Duodenal mucosa (tissue), 2 donors: Measurements from ENCODE around the gene RAB18.

ENCODE experiments used
- H3K27ac ChIP-seq: one replicate; pipeline ENCODE4 v1.7.0; 2013; ENCODE audit warnings: low read depth, low read length
- H3K27me3 ChIP-seq, 2 donors: one replicate each; pipeline ENCODE4 v1.7.0; 2013; ENCODE audit warnings: low read length in 2 of 2, control low read depth in 1 of 2; ENCODE audit not compliant: insufficient read depth in 2 of 2, control insufficient read depth in 1 of 2
- H3K36me3 ChIP-seq, 2 donors: one replicate each; pipeline ENCODE4 v1.7.0; 2013; ENCODE audit warnings: low read length in 2 of 2, control low read depth in 1 of 2; ENCODE audit not compliant: insufficient read depth in 2 of 2, control insufficient read depth in 1 of 2
- H3K4me1 ChIP-seq, 2 donors: one replicate each; pipeline ENCODE4 v1.7.0; 2013; ENCODE audit warnings: low read length in 2 of 2, control low read depth in 1 of 2; ENCODE audit not compliant: insufficient read depth in 2 of 2, control insufficient read depth in 1 of 2
- H3K4me3 ChIP-seq, 2 donors: one replicate each; pipeline ENCODE4 v1.7.0; 2013; ENCODE audit warnings: low read length in 2 of 2, low read depth in 1 of 2
- H3K9ac ChIP-seq, 2 donors: one replicate each; pipeline ENCODE4 v1.7.0; 2013; ENCODE audit warnings: low read length in 2 of 2, low read depth in 1 of 2
- H3K9me3 ChIP-seq, 2 donors: one replicate each; pipeline ENCODE4 v1.7.0; 2013; ENCODE audit warnings: low read length in 2 of 2, control low read depth in 1 of 2; ENCODE audit not compliant: control insufficient read depth in 1 of 2

Gene RAB18

GRCh38 chr10:27479016-27479415 is 25.1 kb upstream of the RAB18 start:
- Histone ChIP-seq H3K9me3 (no peaks in the 10 kb centered on the region), H3K36me3 (no peaks in the 10 kb centered on the region), H3K4me1 (no peaks in the 10 kb centered on the region), H3K9ac (no peak overlapping the region), H3K4me3 (no peak overlapping the region), H3K27me3 (no peaks in the 10 kb centered on the region), H3K27ac (no peak overlapping the region)

- no peaks in the 10 kb centered on the region for H3K4me1 ChIP-seq
These were observed 22.6 kb upstream of the RAB18 start for GRCh38 chr10:27481486-27481885.

GRCh38 chr10:27482984-27483956 is 20.8 kb upstream of the RAB18 start:
- H3K27me3 ChIP-seq, result no peaks in the 10 kb centered on the region
- H3K4me1 ChIP-seq, result no peaks in the 10 kb centered on the region
- no peak overlapping the region for H3K9ac ChIP-seq
- no peaks in the 10 kb centered on the region for H3K36me3 ChIP-seq
- no peak overlapping the region for H3K27ac ChIP-seq
- no peaks in the 10 kb centered on the region for H3K9me3 ChIP-seq
- H3K4me3 ChIP-seq, result no peak overlapping the region

More at GRCh38 chr10:27481486-27481885, 22.6 kb upstream of the RAB18 start:
- Histone ChIP-seq H3K27me3 (no peaks in the 10 kb centered on the region), H3K4me3 (no peak overlapping the region), H3K9ac (no peak overlapping the region), H3K27ac (no peak overlapping the region), H3K9me3 (no peaks in the 10 kb centered on the region), H3K36me3 (no peaks in the 10 kb centered on the region)

DNA sequence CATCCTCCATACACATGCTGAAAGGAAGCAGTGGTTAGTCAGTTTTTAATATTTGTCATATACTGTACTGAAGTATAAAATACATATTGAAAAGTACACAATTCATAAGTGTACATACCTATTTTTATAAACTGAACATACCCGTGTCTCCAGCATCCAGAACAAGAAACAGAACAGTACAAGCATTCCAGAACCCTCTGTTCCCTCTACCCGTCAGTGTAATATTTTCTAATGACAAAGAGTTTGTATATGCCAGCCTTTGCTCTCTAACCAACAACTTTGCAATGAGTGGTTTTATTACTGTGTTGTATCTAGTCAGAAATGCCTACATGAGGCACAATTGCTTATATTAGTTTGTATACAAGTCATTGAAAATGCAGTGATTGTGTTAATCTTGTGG is 18.7 kb upstream of the RAB18 start:
- H3K36me3 ChIP-seq, result no peaks in the 10 kb centered on the region
- H3K9me3 ChIP-seq, result no peaks in the 10 kb centered on the region
- H3K27ac ChIP-seq, result no peak overlapping the region
- no peaks in the 10 kb centered on the region for H3K4me1 ChIP-seq
- H3K4me3 ChIP-seq, result no peak overlapping the region
- H3K9ac ChIP-seq, result no peak overlapping the region
- no peaks in the 10 kb centered on the region for H3K27me3 ChIP-seq

DNA sequence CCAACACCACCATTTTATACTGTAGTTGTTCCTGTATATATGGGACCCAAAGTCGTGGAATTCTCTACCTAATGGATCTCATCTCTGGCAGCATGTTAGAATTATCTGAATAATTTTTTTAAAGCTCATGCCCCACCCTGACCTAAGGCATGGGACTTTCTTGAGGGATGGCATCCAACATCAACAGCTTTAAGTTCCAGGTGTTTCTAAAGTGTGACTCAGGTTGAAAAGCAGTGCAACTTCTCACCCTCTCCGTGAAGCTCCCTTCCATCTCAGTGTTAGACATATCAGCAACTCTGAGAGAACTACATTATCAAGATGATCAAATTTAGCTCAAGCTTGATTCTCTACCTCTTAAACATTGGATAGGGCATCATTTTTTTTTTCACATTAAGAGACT is 18.1 kb upstream of the RAB18 start:
- H3K36me3 ChIP-seq, result no peaks in the 10 kb centered on the region
- H3K9ac ChIP-seq, result no peak overlapping the region
- no peak overlapping the region for H3K4me3 ChIP-seq
- peaks cover 0 to 4% of the 10 kb centered on the region in 2 donors for H3K9me3 ChIP-seq
- H3K27ac ChIP-seq, result no peak overlapping the region
- H3K27me3 ChIP-seq, result no peaks in the 10 kb centered on the region
- no peaks in the 10 kb centered on the region for H3K4me1 ChIP-seq

DNA sequence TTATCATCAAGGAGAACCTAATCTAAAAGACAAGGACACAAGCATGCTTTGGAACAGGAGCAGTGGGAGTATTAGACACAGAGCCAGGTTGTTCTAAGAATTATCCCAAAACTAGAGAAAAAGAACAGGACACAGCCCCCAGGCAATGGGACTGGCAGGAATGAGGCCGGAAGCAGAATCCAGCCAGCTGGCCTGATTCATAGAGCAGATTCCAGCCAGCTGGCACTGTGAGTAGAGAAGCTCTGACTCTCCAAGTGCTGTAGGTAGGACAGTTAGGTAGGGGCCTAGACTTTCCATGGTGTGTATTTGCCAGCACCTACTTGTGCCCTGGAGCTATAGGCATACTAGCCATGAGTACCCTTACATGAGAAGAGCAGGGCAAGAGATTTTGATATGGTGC is 13.3 kb upstream of the RAB18 start:
- Histone ChIP-seq H3K4me3 (no peak overlapping the region), H3K27ac (no peak overlapping the region)

GRCh38 chr10:27494116-27494805 is 9.8 kb upstream of the RAB18 start:
- Histone ChIP-seq H3K9me3 (peaks cover 5 to 6% of the 10 kb centered on the region in 2 donors), H3K4me1 (no peaks in the 10 kb centered on the region), H3K27me3 (no peaks in the 10 kb centered on the region), H3K27ac (no peak overlapping the region), H3K36me3 (no peaks in the 10 kb centered on the region), H3K4me3 (no peak overlapping the region), H3K9ac (no peak overlapping the region)

More for the DNA sequence above, 13.3 kb upstream of the RAB18 start:
- H3K9ac ChIP-seq, result no peak overlapping the region
- peaks cover 5 to 6% of the 10 kb centered on the region in 2 donors for H3K9me3 ChIP-seq
- no peaks in the 10 kb centered on the region for H3K27me3 ChIP-seq
- no peaks in the 10 kb centered on the region for H3K4me1 ChIP-seq
- no peaks in the 10 kb centered on the region for H3K36me3 ChIP-seq

DNA sequence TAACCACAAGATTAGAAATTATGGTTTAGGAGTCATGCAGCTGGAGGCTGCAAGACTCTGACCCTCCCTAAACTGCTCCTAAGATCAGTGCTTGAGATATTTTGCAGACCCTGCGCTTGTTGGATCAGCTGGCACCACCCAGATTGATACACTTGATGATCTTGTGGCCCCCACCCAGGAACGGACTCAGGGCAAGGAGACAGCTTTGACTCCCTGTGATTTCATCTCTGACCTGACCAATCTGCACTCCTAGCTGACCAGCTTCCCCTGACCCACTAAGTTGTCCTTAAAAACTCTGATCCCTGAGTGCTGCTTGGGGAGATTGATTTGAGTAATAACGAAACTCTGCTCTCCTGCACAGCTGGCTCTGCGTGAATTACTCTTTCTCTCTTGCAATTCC is 8.0 kb upstream of the RAB18 start:
- H3K9me3 ChIP-seq, result peaks cover 1 to 4% of the 10 kb centered on the region in 2 donors
- H3K9ac ChIP-seq, result no peak overlapping the region
- H3K27me3 ChIP-seq, result peaks cover 0 to 5% of the 10 kb centered on the region in 2 donors
- no peaks in the 10 kb centered on the region for H3K36me3 ChIP-seq
- H3K27ac ChIP-seq, result no peak overlapping the region
- no peaks in the 10 kb centered on the region for H3K4me1 ChIP-seq
- H3K4me3 ChIP-seq, result no peak overlapping the region

DNA sequence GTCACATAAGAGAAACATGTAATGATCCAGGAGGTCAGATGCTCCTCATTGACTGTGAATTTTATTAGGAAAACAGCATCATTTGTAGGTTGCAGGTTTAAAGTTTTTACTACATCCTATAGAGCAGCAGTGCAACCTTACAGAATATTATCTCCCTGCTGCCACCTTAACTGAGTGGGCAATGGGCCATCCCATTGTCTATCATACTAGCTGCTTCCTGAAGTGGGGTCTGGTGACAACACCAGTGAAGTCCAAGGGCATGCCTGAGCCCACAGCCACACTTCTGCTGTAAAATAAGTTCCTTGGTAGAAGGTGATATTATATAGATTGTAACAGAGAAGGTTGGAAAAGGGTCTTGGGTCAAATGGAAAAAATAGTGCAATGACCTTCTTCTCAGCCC is 4.0 kb upstream of the RAB18 start:
- Histone ChIP-seq H3K27me3 (peaks cover 0 to 5% of the 10 kb centered on the region in 2 donors), H3K36me3 (no peaks in the 10 kb centered on the region), H3K9me3 (no peaks in the 10 kb centered on the region), H3K4me1 (peaks cover 0 to 6% of the 10 kb centered on the region in 2 donors), H3K9ac (no peak overlapping the region), H3K4me3 (no peak overlapping the region), H3K27ac (no peak overlapping the region)

DNA sequence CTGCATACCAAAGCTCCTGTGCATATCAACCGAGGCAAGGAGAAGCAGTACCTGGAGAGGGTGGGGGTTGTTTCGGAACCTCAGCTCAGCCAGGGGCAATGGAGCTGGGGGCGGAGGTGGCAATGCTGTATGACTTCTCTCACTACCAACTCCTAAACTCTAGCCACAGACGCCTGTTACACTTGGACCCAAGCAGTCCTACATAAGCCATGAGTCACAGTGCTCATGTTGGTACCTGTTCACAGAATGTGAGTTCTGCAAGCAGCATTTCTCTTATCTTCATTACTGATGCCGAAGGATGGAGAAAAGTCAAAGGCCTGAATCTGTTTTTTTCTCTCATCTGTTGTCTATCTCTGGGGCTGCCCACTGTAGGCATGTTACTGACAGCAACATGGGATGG is 3.2 kb upstream of the RAB18 start:
- H3K36me3 ChIP-seq, result no peaks in the 10 kb centered on the region
- H3K9me3 ChIP-seq, result no peaks in the 10 kb centered on the region
- H3K4me3 ChIP-seq, result no peak overlapping the region
- no peak overlapping the region for H3K27ac ChIP-seq
- peaks cover 3 to 13% of the 10 kb centered on the region in 2 donors for H3K4me1 ChIP-seq
- no peak overlapping the region for H3K9ac ChIP-seq
- H3K27me3 ChIP-seq, result peaks cover 0 to 5% of the 10 kb centered on the region in 2 donors
